Islet precursor cell (in vitro differentiated cells): ENCODE data around the gene C1RL.

Experiments used
- DNase-seq: peaks from one replicate; pipeline ENCODE4 v3.0.0-alpha.2; 2018

Gene C1RL, protein sequence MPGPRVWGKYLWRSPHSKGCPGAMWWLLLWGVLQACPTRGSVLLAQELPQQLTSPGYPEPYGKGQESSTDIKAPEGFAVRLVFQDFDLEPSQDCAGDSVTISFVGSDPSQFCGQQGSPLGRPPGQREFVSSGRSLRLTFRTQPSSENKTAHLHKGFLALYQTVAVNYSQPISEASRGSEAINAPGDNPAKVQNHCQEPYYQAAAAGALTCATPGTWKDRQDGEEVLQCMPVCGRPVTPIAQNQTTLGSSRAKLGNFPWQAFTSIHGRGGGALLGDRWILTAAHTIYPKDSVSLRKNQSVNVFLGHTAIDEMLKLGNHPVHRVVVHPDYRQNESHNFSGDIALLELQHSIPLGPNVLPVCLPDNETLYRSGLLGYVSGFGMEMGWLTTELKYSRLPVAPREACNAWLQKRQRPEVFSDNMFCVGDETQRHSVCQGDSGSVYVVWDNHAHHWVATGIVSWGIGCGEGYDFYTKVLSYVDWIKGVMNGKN

GRCh38 chr12:7108796-7109571 lies at the start of gene C1RL:
TSS of gene C1RL (minus strand) at chr12:7109214. CDS start at chr12:7109180, 34 bp downstream.
- DNase-seq, result peak; percentile 93

DNA sequence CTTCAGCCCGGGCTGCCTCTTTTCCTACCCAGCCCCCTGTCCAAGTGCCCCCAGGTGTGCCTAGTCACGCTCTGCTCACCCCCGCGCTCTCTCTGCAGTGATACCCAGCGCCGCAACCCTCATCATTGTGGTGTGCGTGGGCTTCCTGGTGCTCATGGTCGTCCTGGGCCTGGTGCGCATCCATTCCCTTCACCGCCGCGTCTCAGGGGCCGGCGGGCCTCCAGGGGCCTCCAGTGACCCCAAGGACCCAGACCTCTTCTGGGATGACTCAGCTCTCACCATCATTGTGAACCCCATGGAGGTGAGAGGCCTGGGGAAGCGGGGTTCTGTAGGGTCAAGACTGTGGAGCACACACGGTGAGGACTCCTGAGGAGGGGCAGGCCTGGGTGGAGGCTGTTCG lies 48.4 kb upstream of the C1RL start:
- no peak for DNase-seq

GRCh38 chr12:7156259-7157197 lies 47.5 kb upstream of the C1RL start:
- DNase-seq, result no peak

GRCh38 chr12:7155471-7156034 lies 46.5 kb upstream of the C1RL start:
- no peak for DNase-seq

DNA sequence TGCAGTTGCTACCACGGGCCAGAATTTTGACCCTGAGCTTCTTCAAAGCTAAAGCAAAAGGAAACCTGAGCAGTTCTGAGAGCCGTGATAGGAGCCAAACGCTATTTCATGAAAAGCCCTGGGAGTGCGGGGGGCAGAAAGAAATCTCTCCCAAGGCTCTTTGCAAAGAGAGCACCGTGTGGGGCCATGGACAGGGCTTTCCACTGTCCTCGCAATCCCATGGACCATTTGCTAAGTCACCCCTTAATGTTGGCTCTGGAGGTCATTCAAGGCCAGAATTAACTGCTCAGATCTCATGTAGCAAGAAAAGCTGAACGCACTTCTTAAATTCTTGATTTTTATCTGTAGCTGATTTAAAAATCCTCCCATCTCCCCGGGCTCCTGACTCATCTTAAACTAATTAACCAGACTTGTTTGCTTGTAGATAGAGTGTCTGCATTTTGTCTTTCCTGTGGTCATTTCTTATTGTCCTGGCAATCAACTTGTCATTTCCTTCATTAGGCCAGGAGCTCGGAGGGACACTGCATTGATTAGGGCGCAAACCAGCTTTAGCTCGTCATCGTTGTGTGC lies 46.0 kb upstream of the C1RL start:
- no peak for DNase-seq

- no peak for DNase-seq
Measured at GRCh38 chr12:7154042-7154441, 45.0 kb upstream of the C1RL start.

DNA sequence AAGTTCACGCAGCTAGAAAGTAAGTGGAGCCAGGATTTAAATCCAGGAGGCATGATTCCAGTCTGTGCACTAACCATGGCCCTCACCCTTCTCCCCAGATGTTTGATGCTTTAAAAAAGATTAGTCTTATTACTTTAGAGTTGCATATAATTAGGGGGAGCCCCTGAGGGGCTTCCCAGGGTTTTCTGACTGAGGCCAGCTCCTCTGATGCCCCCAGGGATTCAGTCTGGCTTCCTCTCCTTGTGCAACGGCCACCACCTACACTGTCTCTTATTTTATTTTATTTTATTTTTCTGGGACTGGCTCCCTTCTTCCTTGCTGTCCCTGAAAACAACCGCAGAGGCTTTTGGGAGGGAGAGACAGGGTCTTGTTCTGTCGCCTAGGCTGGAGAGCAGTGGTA lies 43.8 kb upstream of the C1RL start:
- no peak for DNase-seq

- DNase-seq, result no peak
Measured at GRCh38 chr12:7151532-7151931, 42.5 kb upstream of the C1RL start.

GRCh38 chr12:7150841-7151240 lies 41.8 kb upstream of the C1RL start:
- DNase-seq, result no peak

DNA sequence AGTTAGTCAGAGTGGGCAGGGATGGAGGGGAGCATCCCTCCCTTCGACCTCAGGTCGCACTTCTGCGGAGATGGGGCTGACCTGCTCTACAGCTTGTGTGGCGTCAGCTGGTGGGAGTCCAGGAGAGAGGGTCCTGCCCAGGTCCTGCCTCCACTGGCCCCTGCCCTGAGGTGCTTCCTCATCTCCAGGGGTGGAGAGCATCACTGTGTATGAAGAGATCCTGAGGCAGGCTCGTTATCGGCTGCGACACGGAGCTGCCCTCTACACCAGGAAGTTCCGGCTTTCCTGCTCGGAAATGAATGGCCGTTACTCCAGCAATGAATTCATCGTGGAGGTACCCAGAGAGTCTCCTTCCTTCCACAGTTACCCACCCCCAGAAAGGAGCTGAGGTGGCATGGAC lies 41.3 kb upstream of the C1RL start:
- no peak for DNase-seq

DNA sequence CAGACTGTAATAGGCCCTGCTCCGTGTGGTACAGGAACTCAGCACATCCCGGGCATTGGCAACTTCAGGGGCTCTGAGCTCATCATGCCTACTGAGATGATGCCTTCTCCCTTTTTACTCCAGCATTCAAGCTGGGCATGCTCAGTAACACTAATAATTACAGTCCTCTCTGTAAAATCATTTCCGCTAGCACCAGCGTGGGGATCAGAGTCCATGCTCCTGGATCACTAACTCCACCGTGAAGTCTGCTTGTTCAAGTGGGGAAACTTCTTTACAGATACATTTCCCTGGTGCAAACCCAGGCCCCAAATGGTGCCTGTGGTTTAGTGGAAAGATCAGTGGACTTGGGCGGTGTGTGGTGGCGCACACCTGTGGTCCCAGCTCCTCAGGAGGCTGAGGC lies 37.9 kb upstream of the C1RL start:
- DNase-seq, result peak; percentile 41

- DNase-seq, result peak; percentile 53
Measured at GRCh38 chr12:7146228-7146627, 37.2 kb upstream of the C1RL start.

- DNase-seq, result peak; percentile 52
Measured at GRCh38 chr12:7145671-7146070, 36.7 kb upstream of the C1RL start.

- DNase-seq, result peak; percentile 50
Measured at GRCh38 chr12:7144414-7145120, 35.6 kb upstream of the C1RL start.

DNA sequence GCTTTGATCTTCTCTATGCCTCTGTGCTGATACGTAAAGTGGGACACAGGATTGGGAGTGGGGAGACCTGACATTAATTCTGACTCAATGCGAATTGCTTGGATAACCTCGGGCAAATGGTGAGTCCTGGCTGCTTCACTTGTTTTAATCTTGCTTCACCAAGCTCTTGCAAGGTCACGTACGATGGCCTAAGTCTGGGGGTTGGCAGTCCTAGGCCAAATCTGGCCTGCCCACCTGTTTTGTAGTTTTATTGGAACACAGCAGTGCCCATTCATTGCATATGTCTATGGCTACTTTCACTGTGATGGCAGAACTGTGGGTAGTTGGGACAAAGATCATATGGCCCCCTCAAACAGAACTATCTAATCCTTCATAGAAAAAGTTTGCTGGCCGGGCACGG lies 34.5 kb upstream of the C1RL start:
- DNase-seq, result no peak

DNA sequence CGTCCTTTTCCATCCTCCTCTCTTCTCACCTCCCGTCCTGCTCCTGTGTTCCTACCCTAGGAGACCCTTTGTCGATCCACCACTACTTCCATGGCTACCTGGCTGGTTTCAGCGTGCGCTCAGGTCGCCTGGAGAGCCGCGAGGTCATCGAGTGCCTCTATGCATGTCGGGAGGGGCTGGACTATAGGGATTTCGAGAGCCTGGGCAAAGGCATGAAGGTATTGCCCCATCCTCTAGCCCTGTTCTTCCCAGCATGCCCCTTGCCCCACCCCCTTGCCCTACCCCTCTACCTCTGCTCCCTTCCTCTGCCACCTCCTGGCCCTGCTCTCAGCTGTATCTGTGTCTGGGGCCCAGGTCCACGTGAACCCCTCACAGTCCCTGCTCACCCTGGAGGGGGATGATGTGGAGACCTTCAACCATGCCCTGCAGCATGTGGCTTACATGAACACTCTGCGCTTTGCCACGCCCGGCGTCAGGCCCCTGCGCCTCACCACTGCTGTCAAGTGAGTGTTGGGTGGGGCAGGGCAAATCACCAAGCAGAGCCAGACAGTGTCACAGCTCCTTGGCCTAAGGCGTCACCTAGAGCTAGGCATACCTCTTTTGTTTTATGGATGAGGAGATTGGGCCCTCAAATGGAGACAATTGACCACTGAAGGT lies 33.9 kb upstream of the C1RL start:
- DNase-seq, result no peak

DNA sequence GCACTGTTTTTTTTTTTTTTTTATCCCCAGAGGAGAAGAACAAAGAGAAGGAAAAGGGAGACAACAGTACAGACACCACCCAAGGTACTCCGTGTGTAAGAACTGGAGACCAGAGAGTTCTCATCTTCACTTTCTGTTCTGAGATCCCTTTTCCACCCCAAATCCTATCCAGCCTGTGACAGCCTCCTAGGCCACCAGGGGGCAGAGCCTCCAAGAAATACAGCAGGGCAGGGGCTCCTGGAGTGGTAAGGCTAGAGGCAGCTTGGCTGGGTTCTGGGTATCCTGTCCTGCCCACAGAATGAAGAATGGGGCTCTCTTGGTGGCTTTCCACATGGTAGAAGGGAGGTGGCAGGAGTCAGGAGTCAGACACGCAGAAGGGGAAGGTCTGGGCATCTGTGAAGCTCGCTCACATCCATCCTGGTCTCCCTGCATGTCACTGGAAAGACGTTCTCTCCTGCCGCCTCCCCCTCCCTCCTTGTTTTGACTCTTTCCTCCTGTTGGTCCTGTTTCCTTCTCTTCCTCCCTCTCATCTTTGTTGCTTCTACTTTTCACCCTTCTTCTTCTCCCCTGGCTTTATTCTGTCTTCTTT lies 33.1 kb upstream of the C1RL start:
- DNase-seq, result peak; percentile 88

DNA sequence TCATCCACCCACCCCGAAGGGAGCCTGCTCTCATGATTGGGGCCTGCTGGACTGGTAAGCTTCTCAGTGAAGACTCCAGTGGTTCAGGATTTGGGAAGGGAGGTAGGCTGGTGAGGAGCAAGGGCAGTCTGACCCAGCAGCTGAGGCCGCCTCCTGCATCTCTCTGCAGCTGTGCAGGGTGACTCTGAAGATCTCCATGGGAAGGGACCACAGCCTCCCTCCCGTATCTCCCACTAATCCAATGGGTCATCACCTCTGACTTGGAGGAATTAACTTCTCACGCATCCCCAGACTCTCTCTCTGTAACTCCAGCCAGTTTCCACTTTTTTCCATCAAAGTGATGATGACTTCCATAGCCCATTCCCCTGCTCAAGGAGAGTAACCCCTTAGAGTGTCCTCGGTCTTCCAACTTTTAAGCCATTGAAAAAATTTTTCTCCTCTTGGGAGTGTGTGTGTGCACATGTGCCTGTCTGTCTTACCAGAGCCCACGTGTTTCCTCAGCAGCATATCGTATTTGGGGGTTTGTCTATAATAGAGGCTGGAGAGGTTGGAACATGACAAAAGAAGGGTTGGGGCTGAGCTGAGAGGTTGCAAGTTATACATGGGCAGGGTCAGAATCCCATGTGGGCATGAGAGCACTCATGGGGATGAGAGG lies 32.5 kb upstream of the C1RL start:
- no peak for DNase-seq

- DNase-seq, result no peak
Measured at GRCh38 chr12:7139200-7139599, 30.2 kb upstream of the C1RL start.

DNA sequence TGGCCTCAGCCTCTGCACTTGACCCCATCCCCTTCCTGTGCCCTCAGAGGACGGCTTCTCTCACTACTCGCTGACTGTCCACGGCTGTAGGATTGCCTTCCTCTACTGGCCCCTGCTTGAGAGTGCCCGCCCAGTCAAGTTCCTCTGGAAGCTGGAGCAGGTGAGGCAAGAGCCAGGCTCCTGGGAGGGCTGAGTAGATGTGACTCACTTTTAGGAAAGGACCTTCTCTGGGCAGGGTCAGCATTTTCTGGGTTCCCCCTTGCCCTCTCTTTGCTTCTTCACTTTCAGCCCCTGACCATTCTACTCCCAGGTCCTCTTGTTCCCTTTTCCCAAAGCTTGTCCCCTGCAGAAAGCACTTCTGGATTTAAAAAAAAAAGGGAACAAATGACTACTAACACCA lies 28.9 kb upstream of the C1RL start:
- DNase-seq, result no peak
